K562 (cell line): ENCODE measurements around the gene PAX8. TPM values are rescaled to one million over a fixed set of nuclear protein-coding genes. Genes with fewer than 3 reads are reported as not detected.

Experiments
- ATAC-seq: fragments of 200-7000 bp; cut with Tn5 transposase; 3 replicates; pipeline ENCODE4 v1.9.1; 2020; ENCODE audit warnings: moderate library complexity
- BruUV-seq: library from RNA; stranded (reverse); fragments of 400-500 nt; replicated peaks from 2 replicates; lab custom pipeline; 2021; lab: Mats Ljungman, UMichigan
- CTCF ChIA-PET: fragments of 300-600 bp; formaldehyde crosslinking; extraction: SDS; loops from one replicate; lab custom pipeline; 2021; ENCODE audit warnings: low intra/inter-chr PET ratio; lab: Yijun Ruan, JAX
- POLR2A ChIA-PET: fragments of 300-600, 350-650 bp; sonication (Branson Sonifier 250); formaldehyde crosslinking; extraction: SDS; loops from one replicate; lab custom pipeline; 2021; ENCODE audit warnings: antibody characterized with exemption, inconsistent platforms; lab: Yijun Ruan, JAX
- DNase-seq, 4 experiments: peaks; one replicate each; pipeline versions ENCODE4 v3.0.0 to v3.0.0-alpha.2; 2011 to 2018; ENCODE audit warnings: low spot score in 3 of 4, mixed read lengths in 3 of 4; ENCODE audit errors: extremely low read depth in 1 of 4
- FAIRE-seq: peaks from 2 replicates; lab custom pipeline; 2011; peaks lifted over from hg19 to GRCh38; lab: Jason Lieb, UNC
- H2AFZ ChIP-seq: 2 replicates; pipeline ENCODE4 v1.6.0; 2011; ENCODE audit warnings: low read depth, low read length, control low read depth, inconsistent platforms
- H3K27ac ChIP-seq: fragments of 200-600 bp; 3 replicates; pipeline ENCODE4 v1.8.0; 2011; ENCODE audit warnings: low read depth, mild to moderate bottlenecking, control low read depth, inconsistent platforms, low read length, moderate library complexity, mixed read lengths; ENCODE audit errors: extremely low read depth
- H3K27me3 ChIP-seq, 2 experiments: fragments of 300-600 bp in 1 of 2; 2 replicates in 1 of 2; 3 replicates in 1 of 2; pipeline versions ENCODE4 v1.6.0 to v1.8.0; 2011; ENCODE audit warnings: inconsistent platforms in 2 of 2, low read length in 2 of 2, mild to moderate bottlenecking in 1 of 2, mixed read lengths in 1 of 2, moderate library complexity in 1 of 2; ENCODE audit not compliant: control insufficient read depth in 2 of 2, insufficient read depth in 2 of 2
- H3K36me3 ChIP-seq: fragments of 300-600 bp; 3 replicates; pipeline ENCODE4 v1.8.0; 2011; ENCODE audit warnings: mild to moderate bottlenecking, low read length, inconsistent platforms; ENCODE audit not compliant: control insufficient read depth, insufficient read depth
- H3K4me1 ChIP-seq, 2 experiments: fragments of 200-600 bp in 1 of 2; replicated peaks in 1 of 2; 2 replicates in 1 of 2; 3 replicates in 1 of 2; pipeline versions ENCODE4 v1.5.1 to v1.8.0; 2011; ENCODE audit warnings: inconsistent platforms in 2 of 2, low read length in 2 of 2, mild to moderate bottlenecking in 1 of 2, mixed read lengths in 1 of 2, moderate library complexity in 1 of 2; ENCODE audit not compliant: control insufficient read depth in 2 of 2, insufficient read depth in 2 of 2
- H3K4me2 ChIP-seq: 2 replicates; pipeline ENCODE4 v1.6.1; 2011; ENCODE audit warnings: low read length, control low read depth, inconsistent platforms, mixed read lengths; ENCODE audit not compliant: insufficient read depth
- H3K4me3 ChIP-seq: fragments of 200-600 bp; sonication (generic), shearing (Covaris generic); 2 replicates; pipeline ENCODE4 v1.5.1; 2016; ENCODE audit warnings: control low read depth, inconsistent platforms
- H3K79me2 ChIP-seq: fragments of 200-600 bp; 3 replicates; pipeline ENCODE4 v1.8.0; 2011; ENCODE audit warnings: low read length, inconsistent platforms; ENCODE audit not compliant: control insufficient read depth, insufficient read depth
- H3K9ac ChIP-seq, 2 experiments: 2 replicates each; pipeline versions ENCODE4 v1.6.0 to v1.6.1; 2011; ENCODE audit warnings: low read depth in 2 of 2, low read length in 2 of 2, control low read depth in 1 of 2, inconsistent platforms in 1 of 2, mild to moderate bottlenecking in 1 of 2, mixed read lengths in 1 of 2; ENCODE audit not compliant: insufficient read depth in 1 of 2
- H3K9me1 ChIP-seq: one replicate; pipeline ENCODE4 v1.6.0; 2011; ENCODE audit warnings: inconsistent platforms, mild to moderate bottlenecking, low read length, moderate library complexity; ENCODE audit not compliant: control insufficient read depth, insufficient read depth
- H3K9me3 ChIP-seq: replicated peaks from 2 replicates; pipeline ENCODE4 v1.5.1; 2011; ENCODE audit warnings: low read depth, low read length, inconsistent platforms; ENCODE audit not compliant: control insufficient read depth, insufficient read depth
- H4K20me1 ChIP-seq: replicated peaks from 2 replicates; pipeline ENCODE4 v1.6.1; 2011; ENCODE audit warnings: low read length, inconsistent platforms, mixed read lengths; ENCODE audit not compliant: control insufficient read depth, insufficient read depth
- E2F6 ChIP-seq, 2 experiments: IDR thresholded peaks; 2 replicates each; pipeline ENCODE4 v1.6.1; 2011; ENCODE audit warnings: borderline replicate concordance in 1 of 2, control low read depth in 1 of 2, low read depth in 1 of 2, low read length in 1 of 2, mild to moderate bottlenecking in 1 of 2, mixed read lengths in 1 of 2, moderate library complexity in 1 of 2; ENCODE audit not compliant: insufficient read depth in 1 of 2, insufficient read length in 1 of 2, poor library complexity in 1 of 2, severe bottlenecking in 1 of 2; ENCODE audit errors: extremely low read depth in 1 of 2
- EGR1 ChIP-seq: fragments of 450-650 bp; conservative IDR thresholded peaks from 2 replicates; pipeline ENCODE4 v1.6.1; 2017; ENCODE audit warnings: mild to moderate bottlenecking
- HDAC8 ChIP-seq: fragments of 450-650 bp; IDR thresholded peaks from 2 replicates; pipeline ENCODE4 v1.6.1; 2016; ENCODE audit warnings: mild to moderate bottlenecking, missing genetic modification characterization, moderate library complexity, missing compliant biosample characterization
- HNRNPUL1 ChIP-seq: fragments of 200-400 bp; formaldehyde crosslinking; IDR thresholded peaks from 2 replicates; pipeline ENCODE4 v1.6.1; 2017; ENCODE audit warnings: low read length
- IRF2 ChIP-seq: sonication (generic); formaldehyde crosslinking; IDR thresholded peaks from 2 replicates; pipeline ENCODE4 v1.8.1; 2022; ENCODE audit warnings: mild to moderate bottlenecking, missing genetic modification reagents
- MNT ChIP-seq, 2 experiments: fragments of 450-650 bp; conservative IDR thresholded peaks; 2 replicates each; pipeline ENCODE4 v1.6.1; 2017; ENCODE audit warnings: mild to moderate bottlenecking in 2 of 2, moderate library complexity in 2 of 2
- MXI1 ChIP-seq: IDR thresholded peaks from 2 replicates; pipeline ENCODE4 v1.6.1; 2011; ENCODE audit warnings: low read depth, mild to moderate bottlenecking, improper control_type of control experiment, low read length
- PCBP1 ChIP-seq: fragments of 200-400 bp; formaldehyde crosslinking; IDR thresholded peaks from 2 replicates; pipeline ENCODE4 v1.6.1; 2018; ENCODE audit warnings: mild to moderate bottlenecking, low read depth, low read length; ENCODE audit not compliant: poor library complexity, severe bottlenecking
- PHF20 ChIP-seq: fragments of 450-650 bp; IDR thresholded peaks from 2 replicates; pipeline ENCODE4 v1.6.1; 2018; ENCODE audit not compliant: partially characterized antibody
- SMC3 ChIP-seq: conservative IDR thresholded peaks from 2 replicates; pipeline ENCODE4 v1.6.1; 2011; ENCODE audit warnings: low read depth, low read length, improper control_type of control experiment; ENCODE audit not compliant: insufficient read depth
- ZBTB5 ChIP-seq: fragments of 450-650 bp; IDR thresholded peaks from 2 replicates; pipeline ENCODE4 v1.6.1; 2017; ENCODE audit warnings: antibody characterized with exemption
- ZFP36 ChIP-seq: fragments of 150-350 bp; IDR thresholded peaks from 2 replicates; pipeline ENCODE4 v1.6.1; 2018; ENCODE audit warnings: low read length, low read depth; ENCODE audit not compliant: partially characterized antibody
- ZFX ChIP-seq: sonication (generic); formaldehyde crosslinking; IDR thresholded peaks from 2 replicates; pipeline ENCODE4 v1.8.0; 2022; ENCODE audit warnings: mild to moderate bottlenecking, missing genetic modification reagents, moderate library complexity
- ZNF124 ChIP-seq: sonication (generic); formaldehyde crosslinking; IDR thresholded peaks from 2 replicates; pipeline ENCODE4 v1.8.1; 2022; ENCODE audit warnings: missing genetic modification reagents
- ZNF184 ChIP-seq: sonication (generic); formaldehyde crosslinking; IDR thresholded peaks from 2 replicates; pipeline ENCODE4 v1.5.0; 2020; ENCODE audit warnings: missing genetic modification reagents
- ZNF282 ChIP-seq: sonication (generic); formaldehyde crosslinking; IDR thresholded peaks from 2 replicates; pipeline ENCODE4 v1.8.1; 2023; ENCODE audit warnings: missing genetic modification reagents
- ZNF354B ChIP-seq: fragments of 250-450 bp; sonication (Bioruptor Pico); IDR thresholded peaks from 2 replicates; pipeline ENCODE4 v1.4.0; 2020
- WGBS: fragments of 100-300 bp; shearing (Covaris generic); methylation state at CpG from one replicate; pipeline ENCODE4 v1.1.6; 2016; ENCODE audit warnings: low coverage, mixed read lengths; ENCODE audit not compliant: insufficient coverage; ENCODE audit errors: missing lambda C conversion rate; 5-methylcytosine and 5-hydroxymethylcytosine counted together
- in situ Hi-C: fragments of 300-500 bp; cut with MboI; formaldehyde crosslinking; loops from 4 replicates; pipeline ENCODE4 v1.15.0; 2018; ENCODE audit warnings: inconsistent platforms, mixed read lengths
- intact Hi-C: fragments of 100-400 bp; cut with micrococcal nuclease; formaldehyde crosslinking; loops from 2 replicates; pipeline ENCODE4 v1.14.2; 2022
- polyA plus RNA-seq, 8 experiments: library from polyadenylated mRNA; depleted of rRNA in 4 of 8; stranded (reverse) in 5 of 8; unstranded in 3 of 8; fragments of >200 nt; fragmentation: Nextera tagmentation in 2 of 8; fragmentation: Illumina TruSeq in 1 of 8; extraction: Ambion mirVana in 2 of 8; extraction: Trizol in 1 of 8; gene quantifications; 2 replicates each; pipeline versions ENCODE4 v1.2.1 to v1.2.3, GENCODE V29; 2011 to 2014; ENCODE audit warnings: inconsistent platforms in 1 of 8, missing spikeins in 1 of 8
- total RNA-seq, 7 experiments: library from RNA; depleted of rRNA in 6 of 7; stranded (reverse); fragments of >200 nt in 6 of 7; fragmentation: Illumina TruSeq in 2 of 7; extraction: Trizol in 2 of 7; gene quantifications; 2 replicates each; pipeline versions ENCODE4 v1.2.1 to v1.2.3, GENCODE V29; 2011 to 2021; ENCODE audit warnings: low replicate concordance in 1 of 7

The PAX8 gene
- total and polyA plus RNA-seq, 9 of the 15 experiments (the other 6 are each of a cell fraction or from before 2014, with no cell fraction given), result 0.13 to 2.1 (median 0.51) TPM

- Histone ChIP-seq H3K79me2 (no peaks in the 10 kb centered on the region), H2AFZ (no peak overlapping the region), H4K20me1 (no peaks in the 10 kb centered on the region), H3K4me1 (no peaks in the 10 kb centered on the region), H3K27ac (no peak overlapping the region), H3K36me3 (peaks cover 20% of the 10 kb centered on the region; the same call in 2 of the 3 replicates), H3K9me3 (no peaks in the 10 kb centered on the region), H3K27me3 (peaks cover 2 to 13% of the 10 kb centered on the region in 2 experiments; a peak in 3 of 5 replicates), H3K9me1 (no peaks in the 10 kb centered on the region), H3K4me3 (no peak overlapping the region), H3K4me2 (no peak overlapping the region), H3K9ac (no peak overlapping the region)
- CTCF ChIA-PET, result interaction anchor here (0.8 to 2.4 kb wide), 5 partner anchors 10 to 186 kb away, joined by 3 to 20 read pairs (median 8); no protein-coding TSS in a partner anchor
- intact Hi-C loops (loop anchor here (1.0 to 5.0 kb wide), 5 partner anchors 45 to 183 kb away; no protein-coding TSS in a partner anchor), in situ Hi-C loops (no loop called here)
- FAIRE-seq (peak; percentile 89), DNase-seq (peak; percentile 80 to 82 (median 80)), ATAC-seq (peak; percentile 97)
- 1% methylated on average over 5 of the region's 5 CpGs for WGBS
- no TSS peak for BruUV-seq
- POLR2A ChIA-PET, result interaction anchor here (0.6 to 1.5 kb wide), 5 partner anchors 12 to 124 kb away, joined by 3 to 6 read pairs (median 4); no protein-coding TSS in a partner anchor
- TF ChIP-seq ZNF184 (CRISPR knock-in tag) (no peak), PCBP1 (no peak), ZNF282 (CRISPR knock-in tag) (no peak), MXI1 (no peak), MNT (conservative IDR thresholded peaks at IDR 0.05) (no peak), HDAC8 (tag) (no peak), ZFP36 (peak; percentile 31), ZBTB5 (no peak), PHF20 (no peak), ZNF124 (CRISPR knock-in tag) (no peak), IRF2 (CRISPR knock-in tag) (no peak), E2F6 (IDR thresholded peaks at IDR 0.05; ENCODE audit: borderline replicate concordance in 1 of 2, extremely low read depth in 1 of 2, insufficient read depth in 1 of 2, insufficient read length in 1 of 2, low read depth in 1 of 2, low read length in 1 of 2, poor library complexity in 1 of 2, severe bottlenecking in 1 of 2) (no peak), HNRNPUL1 (no peak), ZNF354B (CRISPR knock-in tag) (no peak), EGR1 (no peak), ZFX (CRISPR knock-in tag) (no peak), SMC3 (peak; percentile 84)
These were observed 74.7 kb downstream of the PAX8 start for GRCh38 chr2:113203901-113204519.
